ENCODE results near the gene DNAH11.
"Not testable (repeated sequence)": the region's sequence is repeated elsewhere in the genome, so short reads cannot be mapped to it uniquely, and the experiment has no call there.

Gene DNAH11

DNA sequence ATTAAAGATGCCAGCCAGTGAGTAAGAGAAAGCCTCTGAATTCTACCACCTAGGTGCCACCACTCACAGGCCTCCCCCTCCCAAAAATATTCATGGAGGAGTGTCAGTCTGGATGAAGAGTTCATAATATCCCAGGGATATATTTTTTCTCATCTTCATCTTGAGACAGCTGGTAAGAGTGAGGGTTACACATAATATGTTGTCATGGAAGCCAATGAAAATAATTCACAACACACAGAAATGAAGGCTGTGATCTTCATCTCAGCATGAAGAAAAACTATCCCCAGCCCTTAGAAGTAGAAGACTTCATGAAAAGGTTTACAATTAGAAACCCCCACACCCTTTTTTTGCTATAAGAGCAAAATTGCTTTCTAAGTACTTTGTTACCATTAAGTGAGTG is 175.6 kb downstream of the DNAH11 start:
- DNase-seq (ENCODE audit: low spot score) = no peak

- DNase-seq (ENCODE audit: low spot score) = no peak
Measured at GRCh38 chr7:21719846-21720245, 177.0 kb downstream of the DNAH11 start.

DNA sequence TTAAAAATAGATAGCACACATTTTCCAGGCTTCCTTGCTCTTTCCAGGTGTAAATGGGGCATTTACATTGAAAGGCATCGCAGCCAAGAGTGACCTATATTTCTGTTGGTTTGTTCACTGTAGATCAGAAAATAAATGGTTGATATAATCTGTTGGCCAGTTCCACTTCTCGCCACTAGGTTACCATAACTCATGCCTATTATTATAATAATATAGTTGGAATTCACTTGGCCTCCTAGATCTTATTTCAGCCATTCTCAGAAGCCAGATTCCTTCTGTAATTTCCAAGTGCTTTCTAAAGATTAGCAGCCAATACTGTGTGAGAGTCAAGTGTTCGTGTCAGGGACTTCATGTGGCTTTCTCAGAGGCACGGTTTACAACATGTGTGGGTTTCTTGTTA is 179.5 kb downstream of the DNAH11 start:
- no peak for DNase-seq (ENCODE audit: low spot score)

DNA sequence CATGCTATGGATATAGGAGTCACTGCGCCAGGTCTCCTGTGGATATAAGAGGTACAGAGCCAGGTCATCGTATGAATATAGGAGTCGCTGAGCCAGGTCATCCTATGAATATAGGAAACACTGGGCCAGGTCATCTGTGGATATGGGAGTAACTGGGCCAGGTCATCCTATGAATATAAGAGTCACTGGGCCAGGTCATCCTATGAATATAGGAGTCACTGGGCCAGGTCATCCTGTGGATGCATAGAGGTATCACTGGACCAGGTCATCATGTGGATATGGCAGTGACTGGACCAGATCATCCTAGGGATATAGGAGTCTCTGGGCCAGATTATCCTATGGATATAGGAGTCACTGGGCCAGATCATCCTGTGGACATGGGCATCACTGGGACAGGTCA is 181.7 kb downstream of the DNAH11 start:
- peak; percentile 57 for DNase-seq (ENCODE audit: low spot score)

GRCh38 chr7:21730399-21730798 is 187.6 kb downstream of the DNAH11 start:
- no peak for DNase-seq (ENCODE audit: low spot score)

- DNase-seq (ENCODE audit: low spot score) = no peak
Measured at GRCh38 chr7:21731977-21732376, 189.1 kb downstream of the DNAH11 start.

GRCh38 chr7:21732956-21733355 is 190.1 kb downstream of the DNAH11 start:
- DNase-seq (ENCODE audit: low spot score) = not testable (repeated sequence)

DNA sequence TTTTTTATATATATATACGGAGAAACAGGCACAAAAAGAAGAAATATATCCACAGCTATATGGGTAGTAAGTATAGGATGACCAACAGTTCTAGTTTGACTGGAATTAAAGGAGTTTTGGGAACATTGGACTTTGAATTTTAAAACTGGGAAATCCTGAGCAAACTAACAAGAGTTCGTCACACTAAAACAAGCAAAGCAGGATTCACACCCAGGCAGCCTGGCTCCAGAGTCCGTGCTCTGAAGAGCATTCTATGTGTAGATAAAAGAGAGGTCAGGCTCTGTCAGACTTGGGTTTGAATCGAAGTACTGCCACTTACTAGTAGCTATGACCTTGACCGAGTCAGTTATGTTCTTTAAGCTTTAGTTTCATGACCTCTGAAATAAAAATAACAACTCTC is 191.0 kb downstream of the DNAH11 start:
- no peak for DNase-seq (ENCODE audit: low spot score)

- DNase-seq (ENCODE audit: low spot score) = no peak
Measured at GRCh38 chr7:21743493-21743892, 200.7 kb downstream of the DNAH11 start.

GRCh38 chr7:21746949-21747348 is 204.1 kb downstream of the DNAH11 start:
- DNase-seq (ENCODE audit: low spot score) = no peak

DNA sequence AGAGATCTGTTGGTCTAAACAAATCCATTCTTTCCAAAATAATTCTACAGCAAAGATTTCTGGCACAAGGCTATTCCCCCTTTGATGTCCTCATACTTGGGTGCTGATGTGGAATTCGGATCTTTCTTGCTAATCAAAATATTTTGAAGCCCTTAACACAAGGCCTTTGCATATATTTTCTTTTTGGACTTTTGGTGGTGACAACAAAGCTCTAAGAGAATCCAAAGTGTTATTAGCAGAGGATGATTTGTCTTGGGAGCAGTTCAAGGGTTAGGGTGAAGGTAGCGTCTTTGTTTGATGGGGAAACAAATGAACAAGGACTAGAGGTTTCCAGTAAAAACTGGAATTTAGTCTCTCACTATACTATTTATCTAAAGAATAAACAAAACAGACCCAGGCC is 205.0 kb downstream of the DNAH11 start:
- no peak for DNase-seq (ENCODE audit: low spot score)

GRCh38 chr7:21749378-21749777 is 206.5 kb downstream of the DNAH11 start:
- no peak for DNase-seq (ENCODE audit: low spot score)

GRCh38 chr7:21753071-21753470 is 210.2 kb downstream of the DNAH11 start:
- DNase-seq (ENCODE audit: low spot score) = no peak

DNA sequence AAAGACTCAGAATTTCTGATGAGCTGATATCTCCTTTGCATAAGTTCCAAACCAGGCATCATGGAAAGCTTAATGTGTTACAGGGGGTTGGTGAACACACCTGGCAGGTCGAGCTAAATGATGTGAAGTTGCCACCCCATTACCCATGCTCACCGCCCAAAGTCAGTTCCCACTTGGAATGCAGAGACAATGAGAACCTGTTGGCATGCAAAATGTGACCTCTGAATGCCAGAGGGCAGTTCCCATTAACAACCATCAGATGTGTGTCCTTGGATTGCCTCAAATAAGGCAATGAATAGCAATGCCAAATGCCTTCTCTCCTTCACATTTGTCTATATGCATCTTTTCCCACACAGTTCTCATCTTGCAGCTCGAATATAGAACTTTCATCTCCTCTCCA is 212.1 kb downstream of the DNAH11 start:
- DNase-seq (ENCODE audit: low spot score) = no peak

GRCh38 chr7:21757537-21758282 is 214.9 kb downstream of the DNAH11 start:
- no peak for DNase-seq (ENCODE audit: low spot score)

GRCh38 chr7:21758286-21758685 is 215.4 kb downstream of the DNAH11 start:
- no peak for DNase-seq (ENCODE audit: low spot score)

DNA sequence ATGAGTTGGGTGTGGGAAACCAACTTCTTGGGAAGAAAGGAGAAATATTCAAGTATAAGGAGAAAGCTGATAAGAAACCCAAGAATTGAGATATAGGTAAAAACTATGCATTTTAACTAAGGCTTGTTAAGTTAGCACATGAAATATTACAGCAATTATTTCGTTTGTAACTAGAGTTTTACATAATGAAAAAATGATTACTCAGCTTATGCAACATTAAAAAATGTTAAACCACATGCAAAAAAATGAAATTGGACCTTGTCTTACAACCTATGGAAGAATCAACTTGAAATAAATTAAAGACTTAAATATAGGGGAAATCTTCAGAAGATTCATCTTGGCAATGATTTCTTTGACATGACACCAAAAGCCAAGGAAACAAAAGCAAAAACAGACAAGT is 219.6 kb downstream of the DNAH11 start:
- DNase-seq (ENCODE audit: low spot score) = no peak

- no peak for DNase-seq (ENCODE audit: low spot score)
Measured at GRCh38 chr7:21763818-21764217, 221.0 kb downstream of the DNAH11 start.

- DNase-seq (ENCODE audit: low spot score) = no peak
Measured at GRCh38 chr7:21766218-21766617, 223.4 kb downstream of the DNAH11 start.

DNA sequence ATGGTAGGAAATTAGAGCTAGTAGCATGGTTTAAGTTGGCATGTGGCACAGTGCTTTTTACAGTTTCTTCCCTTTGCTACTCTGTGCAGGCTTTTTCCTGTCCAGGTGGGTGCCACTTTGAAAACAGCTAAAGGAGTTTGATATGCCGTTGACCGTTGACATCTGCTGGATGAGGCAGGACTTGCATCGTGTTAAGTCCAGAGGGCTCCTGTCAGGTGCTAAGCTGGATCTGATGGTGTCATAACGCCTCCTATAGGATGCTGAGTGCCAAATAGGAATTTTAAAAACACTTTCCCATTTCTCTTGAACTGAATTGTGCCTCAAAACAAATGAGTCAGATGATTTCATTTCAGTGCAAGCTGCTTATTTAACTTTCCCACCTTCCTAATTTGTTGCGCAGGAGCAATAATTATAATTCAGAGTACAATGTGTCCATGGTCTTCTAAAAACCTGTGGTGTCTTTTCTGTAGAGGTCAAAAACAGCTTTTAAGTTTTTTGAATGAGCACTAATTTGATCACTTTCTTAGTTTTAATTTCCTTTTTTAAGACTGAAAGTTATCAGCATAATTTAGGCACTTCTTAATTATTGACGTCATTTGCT is 224.6 kb downstream of the DNAH11 start:
- peak; percentile 90 for DNase-seq (ENCODE audit: low spot score)

GRCh38 chr7:21768279-21768678 is 225.4 kb downstream of the DNAH11 start:
- no peak for DNase-seq (ENCODE audit: low spot score)

DNA sequence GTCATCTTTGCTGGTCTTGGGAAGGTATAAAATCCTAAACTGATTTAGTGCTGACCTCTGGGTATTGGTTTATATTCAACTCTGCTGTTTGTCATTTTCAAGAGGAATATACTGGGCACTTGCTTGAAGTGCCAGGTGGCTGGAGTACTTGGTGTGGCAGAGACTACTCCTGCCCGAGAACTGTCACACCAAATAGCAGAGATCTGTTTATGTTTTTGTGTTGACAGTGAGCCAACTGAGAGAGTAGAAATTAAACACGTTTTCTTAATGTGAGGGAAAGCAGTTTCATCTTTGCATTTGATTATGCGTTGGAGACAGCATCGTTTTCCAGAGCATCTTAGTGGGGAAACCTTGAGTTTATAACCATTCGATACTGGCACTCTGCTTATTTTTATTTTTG is 228.4 kb downstream of the DNAH11 start:
- DNase-seq (ENCODE audit: low spot score) = no peak

GRCh38 chr7:21771906-21772610 is 229.2 kb downstream of the DNAH11 start:
- no peak for DNase-seq (ENCODE audit: low spot score)

Data from RKO (cell line).